Caco-2 (cell line): ENCODE results near the gene WIPF3. TPM values are rescaled to one million over a fixed set of nuclear protein-coding genes. Genes with fewer than 3 reads are reported as not detected.

Experiments used
- BruUV-seq: library from RNA; stranded (reverse); fragments of 400-500 nt; replicated peaks from 2 replicates; lab custom pipeline; 2021; lab: Mats Ljungman, UMichigan
- CTCF ChIA-PET: fragments of 300-600 bp; sonication (Branson Sonifier 250); formaldehyde crosslinking; loops from one replicate; lab custom pipeline; 2022; ENCODE audit warnings: antibody characterized with exemption; lab: Charles Lee
- POLR2A ChIA-PET: fragments of 300-600 bp; sonication (Branson Sonifier 250); formaldehyde crosslinking; loops from one replicate; lab custom pipeline; 2022; ENCODE audit warnings: antibody characterized with exemption; lab: Charles Lee
- DNase-seq, 2 experiments: peaks; one replicate each; pipeline versions ENCODE4 v3.0.0 to v3.0.0-alpha.2; 2020 to 2022
- H3K27me3 ChIP-seq: replicated peaks from 2 replicates; pipeline ENCODE4 v1.6.0; 2011; ENCODE audit warnings: low read length; ENCODE audit not compliant: control insufficient read depth, insufficient read depth
- H3K36me3 ChIP-seq: 2 replicates; pipeline ENCODE4 v1.5.1; 2011; ENCODE audit warnings: low read length; ENCODE audit not compliant: control insufficient read depth, insufficient read depth
- H3K4me1 ChIP-seq: fragments of 250-450 bp; sonication (Bioruptor Pico); 2 replicates; pipeline ENCODE4 v1.5.1; 2020; ENCODE audit warnings: mild to moderate bottlenecking
- H3K4me3 ChIP-seq: 2 replicates; pipeline ENCODE4 v1.5.1; 2011; ENCODE audit warnings: low read depth, mild to moderate bottlenecking, control low read depth, low read length
- H3K9me3 ChIP-seq: fragments of 250-450 bp; sonication (Bioruptor Pico); 2 replicates; pipeline ENCODE4 v1.5.1; 2020; ENCODE audit warnings: mild to moderate bottlenecking, moderate library complexity
- H3K27ac Mint-ChIP-seq: one replicate; pipeline ENCODE4 v1.8.0; 2022; ENCODE audit warnings: mixed read lengths; ENCODE audit not compliant: unreplicated experiment
- H3K27me3 Mint-ChIP-seq: one replicate; pipeline ENCODE4 v1.8.0; 2022; ENCODE audit warnings: mixed read lengths; ENCODE audit not compliant: insufficient read depth, unreplicated experiment
- H3K36me3 Mint-ChIP-seq: one replicate; pipeline ENCODE4 v1.8.0; 2022; ENCODE audit warnings: mild to moderate bottlenecking, mixed read lengths; ENCODE audit not compliant: insufficient read depth, unreplicated experiment
- H3K4me1 Mint-ChIP-seq: one replicate; pipeline ENCODE4 v1.8.0; 2022; ENCODE audit warnings: low read depth, mixed read lengths; ENCODE audit not compliant: unreplicated experiment
- H3K4me3 Mint-ChIP-seq: one replicate; pipeline ENCODE4 v1.8.0; 2022; ENCODE audit warnings: mild to moderate bottlenecking, moderate library complexity, mixed read lengths; ENCODE audit not compliant: unreplicated experiment
- H3K9me3 Mint-ChIP-seq: one replicate; pipeline ENCODE4 v1.8.0; 2022; ENCODE audit warnings: mixed read lengths; ENCODE audit not compliant: unreplicated experiment
- intact Hi-C: fragments of 100-400 bp; cut with micrococcal nuclease; formaldehyde crosslinking; loops from one replicate; pipeline ENCODE4 v1.10.0; 2022; ENCODE audit not compliant: unreplicated experiment
- total RNA-seq: library from RNA; stranded (reverse); gene quantifications from 2 replicates; pipeline ENCODE4 v1.2.3, GENCODE V29; 2022
- TF ChIP-seq, protein P1 (sequence below), 2 experiments: fragments of 200-600 bp in 1 of 2; IDR thresholded peaks; 1 replicate in 1 of 2; 2 replicates in 1 of 2; pipeline versions ENCODE4 v1.5.1 to v1.8.0; 2011 to 2022; ENCODE audit warnings: antibody characterized with exemption in 1 of 2, control low read depth in 1 of 2, inconsistent platforms in 1 of 2, low read depth in 1 of 2, low read length in 1 of 2, mild to moderate bottlenecking in 1 of 2, moderate library complexity in 1 of 2; ENCODE audit not compliant: insufficient read depth in 1 of 2, severe bottlenecking in 1 of 2, unreplicated experiment in 1 of 2

Gene WIPF3
- total RNA-seq, 1 experiment from 2014 or later = 1.2 TPM

GRCh38 chr7:29929018-29929807 is 122.9 kb downstream of the WIPF3 start:
- H3K4me3 ChIP-seq = no peak overlapping the region
- CTCF ChIA-PET = no interaction called here
- H3K27me3 ChIP-seq = no peaks in the 10 kb centered on the region
- no peak overlapping the region for H3K27ac Mint-ChIP-seq
- no peaks in the 10 kb centered on the region for H3K9me3 ChIP-seq
- intact Hi-C loops = no loop called here
- H3K9me3 Mint-ChIP-seq = no peaks in the 10 kb centered on the region
- no peak for DNase-seq
- H3K36me3 ChIP-seq = peaks cover 2% of the 10 kb centered on the region
- TF ChIP-seq, protein P1, sequence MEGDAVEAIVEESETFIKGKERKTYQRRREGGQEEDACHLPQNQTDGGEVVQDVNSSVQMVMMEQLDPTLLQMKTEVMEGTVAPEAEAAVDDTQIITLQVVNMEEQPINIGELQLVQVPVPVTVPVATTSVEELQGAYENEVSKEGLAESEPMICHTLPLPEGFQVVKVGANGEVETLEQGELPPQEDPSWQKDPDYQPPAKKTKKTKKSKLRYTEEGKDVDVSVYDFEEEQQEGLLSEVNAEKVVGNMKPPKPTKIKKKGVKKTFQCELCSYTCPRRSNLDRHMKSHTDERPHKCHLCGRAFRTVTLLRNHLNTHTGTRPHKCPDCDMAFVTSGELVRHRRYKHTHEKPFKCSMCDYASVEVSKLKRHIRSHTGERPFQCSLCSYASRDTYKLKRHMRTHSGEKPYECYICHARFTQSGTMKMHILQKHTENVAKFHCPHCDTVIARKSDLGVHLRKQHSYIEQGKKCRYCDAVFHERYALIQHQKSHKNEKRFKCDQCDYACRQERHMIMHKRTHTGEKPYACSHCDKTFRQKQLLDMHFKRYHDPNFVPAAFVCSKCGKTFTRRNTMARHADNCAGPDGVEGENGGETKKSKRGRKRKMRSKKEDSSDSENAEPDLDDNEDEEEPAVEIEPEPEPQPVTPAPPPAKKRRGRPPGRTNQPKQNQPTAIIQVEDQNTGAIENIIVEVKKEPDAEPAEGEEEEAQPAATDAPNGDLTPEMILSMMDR (IDR thresholded peaks at IDR 0.05; ENCODE audit: insufficient read depth in 1 of 2, low read depth in 1 of 2, low read length in 1 of 2, severe bottlenecking in 1 of 2, unreplicated experiment in 1 of 2) = no peak
- H3K27me3 Mint-ChIP-seq = no peaks in the 10 kb centered on the region
- H3K4me1 ChIP-seq = no peaks in the 10 kb centered on the region
- peaks cover 88% of the 10 kb centered on the region for H3K36me3 Mint-ChIP-seq
- BruUV-seq = no TSS peak
- POLR2A ChIA-PET = no interaction called here
- no peak overlapping the region for H3K4me3 Mint-ChIP-seq
- H3K4me1 Mint-ChIP-seq = no peaks in the 10 kb centered on the region

DNA sequence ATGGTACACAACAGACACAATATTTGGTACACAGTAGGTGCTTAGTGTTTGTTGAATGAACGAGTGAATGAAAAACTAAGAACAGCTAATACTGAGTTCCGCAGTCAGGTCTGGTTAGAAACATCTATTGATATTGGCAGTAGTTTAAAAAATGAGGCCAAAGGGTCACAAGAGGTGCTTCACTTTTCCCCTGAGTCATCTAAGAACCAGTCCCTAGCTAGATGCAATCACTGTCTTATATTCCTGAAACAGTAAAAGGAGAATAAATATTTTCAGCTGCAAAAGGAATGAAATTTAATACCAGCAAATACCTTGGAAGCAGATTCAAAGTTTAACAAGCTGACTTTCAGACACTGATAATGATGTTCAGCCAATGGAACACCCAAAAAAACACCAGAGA is 128.8 kb downstream of the WIPF3 start:
- Mint-ChIP-seq H3K4me1 (no peaks in the 10 kb centered on the region), H3K36me3 (peaks cover 94% of the 10 kb centered on the region), H3K27me3 (no peaks in the 10 kb centered on the region), H3K4me3 (no peak overlapping the region), H3K27ac (no peak overlapping the region), H3K9me3 (no peaks in the 10 kb centered on the region)
- TF ChIP-seq, protein P1 (IDR thresholded peaks at IDR 0.05; ENCODE audit: insufficient read depth in 1 of 2, low read depth in 1 of 2, low read length in 1 of 2, severe bottlenecking in 1 of 2, unreplicated experiment in 1 of 2) = no peak
- no TSS peak for BruUV-seq
- no peak overlapping the region for H3K4me3 ChIP-seq
- DNase-seq = no peak
- ChIA-PET POLR2A (no interaction called here), CTCF (no interaction called here)
- no peaks in the 10 kb centered on the region for H3K4me1 ChIP-seq
- intact Hi-C loops = no loop called here
- H3K27me3 ChIP-seq = no peaks in the 10 kb centered on the region
- peaks cover 7% of the 10 kb centered on the region for H3K36me3 ChIP-seq
- H3K9me3 ChIP-seq = no peaks in the 10 kb centered on the region

DNA sequence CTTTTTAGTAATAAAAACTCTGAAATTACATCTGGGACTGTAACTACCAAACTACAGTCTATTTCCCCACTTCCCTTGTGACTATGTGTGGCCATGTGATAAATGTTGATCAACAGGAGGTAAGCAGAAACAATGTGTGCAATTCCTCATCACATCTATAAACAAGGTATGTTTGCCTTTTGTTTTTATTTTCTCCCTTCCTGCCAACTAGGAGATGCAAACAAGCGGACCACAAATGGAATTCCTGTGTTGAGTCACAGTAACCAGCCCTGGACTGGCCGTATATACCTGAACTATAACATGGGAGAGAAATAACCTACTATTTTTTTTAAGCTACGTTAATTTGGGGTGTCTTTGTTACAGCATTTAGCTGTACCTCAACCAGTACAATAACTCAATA is 130.8 kb downstream of the WIPF3 start:
- CTCF ChIA-PET = no interaction called here
- H3K36me3 ChIP-seq = peaks cover 7% of the 10 kb centered on the region
- POLR2A ChIA-PET = no interaction called here

More for the DNA sequence above, 130.8 kb downstream of the WIPF3 start:
- H3K27me3 ChIP-seq = no peaks in the 10 kb centered on the region
- Mint-ChIP-seq H3K36me3 (peaks cover 86% of the 10 kb centered on the region), H3K27me3 (no peaks in the 10 kb centered on the region), H3K27ac (no peak overlapping the region), H3K4me3 (no peak overlapping the region), H3K9me3 (no peaks in the 10 kb centered on the region), H3K4me1 (no peaks in the 10 kb centered on the region)
- no peaks in the 10 kb centered on the region for H3K9me3 ChIP-seq
- no peaks in the 10 kb centered on the region for H3K4me1 ChIP-seq
- DNase-seq = no peak
- TF ChIP-seq, protein P1 (IDR thresholded peaks at IDR 0.05; ENCODE audit: insufficient read depth in 1 of 2, low read depth in 1 of 2, low read length in 1 of 2, severe bottlenecking in 1 of 2, unreplicated experiment in 1 of 2) = no peak
- BruUV-seq = no TSS peak
- intact Hi-C loops = no loop called here
- no peak overlapping the region for H3K4me3 ChIP-seq
